Uterus (tissue), 4 donors: ENCODE measurements around the gene KCNQ4. TPM values are rescaled to one million over a fixed set of nuclear protein-coding genes. Genes with fewer than 3 reads are reported as not detected.

ENCODE experiments used
- DNase-seq, 2 donors: peaks; one replicate each; pipeline ENCODE4 v3.0.0-alpha.2; 2019 to 2020
- H3K27ac ChIP-seq, 2 donors: fragments of 200-600 bp; sonication (generic); 1 replicate in 1 of 2; 2 replicates in 1 of 2; pipeline ENCODE4 v1.5.1; 2016 to 2018
- H3K27me3 ChIP-seq, 2 donors: fragments of 200-600 bp; sonication (generic); one replicate each; pipeline ENCODE4 v1.5.1; 2018 to 2019; ENCODE audit warnings: control low read depth in 1 of 2
- H3K36me3 ChIP-seq, 2 donors: fragments of 200-600 bp; sonication (generic); one replicate each; pipeline ENCODE4 v1.5.1; 2019; ENCODE audit warnings: control low read depth in 1 of 2
- H3K4me1 ChIP-seq, 2 donors: fragments of 200-600 bp; sonication (generic); one replicate each; pipeline ENCODE4 v1.5.1; 2018 to 2019; ENCODE audit warnings: control low read depth in 1 of 2
- H3K4me3 ChIP-seq, 2 donors: fragments of 200-600 bp; sonication (generic); 1 replicate in 1 of 2; 2 replicates in 1 of 2; pipeline ENCODE4 v1.5.1; 2018 to 2019; ENCODE audit warnings: mild to moderate bottlenecking in 1 of 2
- H3K9me3 ChIP-seq, 2 donors: fragments of 200-600 bp; sonication (generic); one replicate each; pipeline ENCODE4 v1.5.1; 2019; ENCODE audit warnings: control low read depth in 1 of 2
- POLR2A ChIP-seq, 2 donors: fragments of 450-650 bp; IDR thresholded peaks; one replicate each; pipeline ENCODE4 v1.6.1; 2016; ENCODE audit warnings: antibody characterized with exemption in 2 of 2, mild to moderate bottlenecking in 1 of 2, moderate library complexity in 1 of 2
- intact Hi-C: fragments of 100-400 bp; cut with DNase I; formaldehyde crosslinking; loops from one replicate; pipeline ENCODE4 v1.15.1; 2023; ENCODE audit warnings: low total_unique reads
- microRNA counts, 2 donors: library from miRNA; unstranded; fragments of <30 nt; microRNA quantifications; one replicate each; lab custom pipeline; 2016 to 2017
- microRNA-seq: library from miRNA; unstranded; fragments of <30 nt; microRNA quantifications from one replicate; pipeline ENCODE4, GENCODE V29; 2016; ENCODE audit warnings: borderline microRNAs expressed, borderline replicate concordance
- small RNA-seq: library from RNA; depleted of rRNA; stranded (forward); fragments of <200 nt; gene quantifications from one replicate; pipeline ENCODE3, GENCODE V24; 2016
- total RNA-seq, 4 donors: library from RNA; depleted of rRNA in 3 of 4; stranded (reverse); fragments of >200 nt in 3 of 4; gene quantifications; one replicate each; pipeline versions ENCODE4 v1.1.0 to v1.2.4, GENCODE V29; 2014 to 2023
- TF ChIP-seq, protein P1 (sequence below), 4 experiments: fragments of 200-600 bp in 2 of 4; fragments of 450-650 bp in 2 of 4; sonication (generic) in 2 of 4; IDR thresholded peaks; one replicate each; pipeline ENCODE4 v1.5.1; 2016 to 2019; ENCODE audit warnings: antibody characterized with exemption in 4 of 4, mild to moderate bottlenecking in 2 of 4, moderate library complexity in 1 of 4
- donor health status: DM: yes; HTN: yes; CAD: no.

Gene KCNQ4
- total RNA-seq, 4 donors from 2014 or later, result 2.7 to 13.4 (median 7.4) TPM; not detected in 1

DNA sequence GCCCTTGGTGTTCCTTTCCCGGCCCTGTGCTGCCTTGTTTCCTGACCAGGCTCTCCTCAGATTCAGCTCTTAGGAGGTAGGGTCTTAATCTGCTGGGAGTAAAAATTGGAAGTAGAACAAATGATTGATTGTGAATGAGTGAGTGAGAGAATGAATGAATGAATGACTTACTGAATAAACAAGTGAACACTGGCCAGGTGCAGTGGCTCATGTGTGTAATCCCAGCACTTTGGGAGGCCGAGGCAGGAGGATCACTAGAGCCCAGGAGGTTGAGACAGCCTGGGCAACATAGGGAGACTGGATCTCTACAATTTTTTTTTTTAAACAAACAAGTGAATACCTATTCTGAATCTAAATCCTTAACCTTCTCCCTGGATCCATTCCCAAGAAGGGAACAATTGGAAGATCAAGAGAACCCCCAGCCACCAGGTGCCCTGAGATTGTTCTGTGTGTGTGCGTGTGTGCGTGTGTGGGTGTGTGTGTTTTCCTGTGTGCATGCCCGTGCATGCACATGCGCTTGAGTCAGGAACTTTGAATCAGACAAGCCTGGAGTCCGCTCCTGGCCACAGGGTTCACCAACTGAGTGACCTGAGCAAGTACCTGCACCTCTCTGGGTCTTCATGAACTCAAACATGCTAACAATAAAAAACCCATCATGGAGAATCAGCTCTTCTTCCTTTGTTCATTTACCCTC lies 102.9 kb downstream of the KCNQ4 start:
- DNase-seq, result no peak
- Histone ChIP-seq H3K4me3 (no peak overlapping the region), H3K36me3 (no peaks in the 10 kb centered on the region), H3K27me3 (no peaks in the 10 kb centered on the region), H3K4me1 (no peaks in the 10 kb centered on the region), H3K27ac (no peak overlapping the region), H3K9me3 (no peaks in the 10 kb centered on the region)
- TF ChIP-seq, protein P1, sequence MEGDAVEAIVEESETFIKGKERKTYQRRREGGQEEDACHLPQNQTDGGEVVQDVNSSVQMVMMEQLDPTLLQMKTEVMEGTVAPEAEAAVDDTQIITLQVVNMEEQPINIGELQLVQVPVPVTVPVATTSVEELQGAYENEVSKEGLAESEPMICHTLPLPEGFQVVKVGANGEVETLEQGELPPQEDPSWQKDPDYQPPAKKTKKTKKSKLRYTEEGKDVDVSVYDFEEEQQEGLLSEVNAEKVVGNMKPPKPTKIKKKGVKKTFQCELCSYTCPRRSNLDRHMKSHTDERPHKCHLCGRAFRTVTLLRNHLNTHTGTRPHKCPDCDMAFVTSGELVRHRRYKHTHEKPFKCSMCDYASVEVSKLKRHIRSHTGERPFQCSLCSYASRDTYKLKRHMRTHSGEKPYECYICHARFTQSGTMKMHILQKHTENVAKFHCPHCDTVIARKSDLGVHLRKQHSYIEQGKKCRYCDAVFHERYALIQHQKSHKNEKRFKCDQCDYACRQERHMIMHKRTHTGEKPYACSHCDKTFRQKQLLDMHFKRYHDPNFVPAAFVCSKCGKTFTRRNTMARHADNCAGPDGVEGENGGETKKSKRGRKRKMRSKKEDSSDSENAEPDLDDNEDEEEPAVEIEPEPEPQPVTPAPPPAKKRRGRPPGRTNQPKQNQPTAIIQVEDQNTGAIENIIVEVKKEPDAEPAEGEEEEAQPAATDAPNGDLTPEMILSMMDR (IDR thresholded peaks at IDR 0.05), result no peak
- TF ChIP-seq POLR2A (IDR thresholded peaks at IDR 0.05), result no peak
- intact Hi-C loops, result no loop called here

DNA sequence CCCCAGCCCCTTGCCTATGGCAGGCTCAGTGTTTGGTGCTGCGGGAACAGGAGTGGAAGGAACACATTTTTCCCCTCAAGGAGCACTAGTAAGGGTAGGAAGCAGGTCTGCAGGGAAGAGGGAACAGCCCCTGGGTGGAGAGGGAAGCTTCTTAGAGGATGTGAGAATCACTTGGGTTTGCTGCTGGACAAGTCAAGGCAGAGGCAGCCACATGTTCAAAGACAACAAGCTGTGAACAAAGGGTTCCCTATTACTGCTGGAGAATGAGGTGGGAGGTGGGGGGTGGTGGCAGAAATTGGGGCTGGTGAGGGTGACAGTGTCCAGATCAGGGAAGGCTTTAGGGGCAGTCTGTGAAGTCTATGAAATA lies 103.4 kb downstream of the KCNQ4 start:
- intact Hi-C loops, result no loop called here
- Histone ChIP-seq H3K4me1 (no peaks in the 10 kb centered on the region), H3K27ac (no peak overlapping the region), H3K4me3 (no peak overlapping the region), H3K9me3 (no peaks in the 10 kb centered on the region), H3K36me3 (no peaks in the 10 kb centered on the region), H3K27me3 (no peaks in the 10 kb centered on the region)
- TF ChIP-seq POLR2A (IDR thresholded peaks at IDR 0.05), result no peak
- TF ChIP-seq, protein P1 (IDR thresholded peaks at IDR 0.05), result no peak
- no peak for DNase-seq

DNA sequence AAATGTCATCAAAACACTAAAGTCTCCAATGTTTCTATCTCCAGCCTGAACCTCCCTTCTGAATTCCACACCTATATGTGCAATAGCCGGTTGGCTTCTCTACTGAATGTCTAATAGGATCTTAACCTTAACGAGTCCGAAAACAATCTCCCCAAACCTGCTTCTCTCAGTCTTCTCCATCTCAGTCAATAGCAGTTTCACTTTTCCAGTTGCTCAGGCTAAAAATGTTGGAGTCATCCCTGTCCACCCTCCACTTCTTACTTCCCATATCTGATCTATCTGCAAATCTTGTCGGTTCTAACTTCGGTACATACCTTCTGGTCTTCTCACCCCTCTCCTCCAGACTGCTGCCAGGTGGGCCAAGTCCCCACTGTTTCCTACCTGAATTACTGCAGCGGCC lies 104.1 kb downstream of the KCNQ4 start:
- H3K27ac ChIP-seq, result no peak overlapping the region
- no peaks in the 10 kb centered on the region for H3K27me3 ChIP-seq
- H3K4me3 ChIP-seq, result no peak overlapping the region
- no peak for DNase-seq
- H3K9me3 ChIP-seq, result no peaks in the 10 kb centered on the region
- no peaks in the 10 kb centered on the region for H3K4me1 ChIP-seq
- H3K36me3 ChIP-seq, result no peaks in the 10 kb centered on the region
- intact Hi-C loops, result no loop called here
- TF ChIP-seq, protein P1 (IDR thresholded peaks at IDR 0.05), result no peak
- no peak for TF ChIP-seq POLR2A (IDR thresholded peaks at IDR 0.05)

MicroRNAs encoded within 50 kb of the gene (microRNA counts, 767-probe panel; counts per million panel counts)
- microRNA hsa-miR-30c-5p (lab: Ali Mortazavi, UCI) (5,046 to 6,265 counts per million in 2 donors), microRNA hsa-miR-30e-5p (lab: Ali Mortazavi, UCI) (5,119 to 5,939 counts per million in 2 donors)

Small RNA genes lying within 50 kb of the gene (microRNA-seq; reads per million reads assigned to microRNA genes)
- gene MIR30C1 (26.0 reads per million, percentile 34 among the genes with 10 or more reads in this experiment), gene MIR30E (4,134 reads per million, percentile 88 among the genes with 10 or more reads in this experiment)

Small RNA genes lying within 50 kb of the gene (small RNA-seq; reads per million reads assigned to genes)
- gene MIR30C1, result 0.54 reads per million
- gene MIR30E, result 113 reads per million, percentile 94 among the genes with 10 or more reads in this experiment
- not detected for gene RN7SL326P

Other genes with a start within 250 kb of the KCNQ4 start
- 10 to 100 TPM in 1 of 4 donors, 1 to 10 TPM in 3; 1.8 to 14.0 (median 5.4) TPM for gene RIMS3, start 118.1 kb upstream of the KCNQ4 start, total RNA-seq
- 10 to 100 TPM; 31.8 to 63.3 (median 44.0) TPM for gene NFYC, start 92.1 kb upstream of the KCNQ4 start, total RNA-seq
- gene CITED4, start 78.6 kb downstream of the KCNQ4 start, total RNA-seq, result 10 to 100 TPM in 3 of 4 donors, 1 to 10 TPM in 1; 4.1 to 99.9 (median 19.9) TPM
- 10 to 100 TPM; 30.9 to 70.1 (median 51.3) TPM for gene CTPS1, start 195.9 kb downstream of the KCNQ4 start, total RNA-seq
- gene SLFNL1, start 237.9 kb downstream of the KCNQ4 start, total RNA-seq, result 10 to 100 TPM in 1 of 4 donors, 1 to 10 TPM in 1, under 1 TPM in 1, not detected in 1; 0.83 to 31.3 (median 1.6) TPM